ENCODE data around the gene ARL4D.

- TF ChIP-seq POLR2A (IDR thresholded peaks at IDR 0.05; ENCODE audit: low read depth, low read length), result no peak
- no peak for TF ChIP-seq CHD1 (IDR thresholded peaks at IDR 0.05; ENCODE audit: low read depth, low read length)
- TF ChIP-seq CTCF (conservative IDR thresholded peaks at IDR 0.05; ENCODE audit: low read depth, low read length), result no peak
- no peak for TF ChIP-seq FOS (IDR thresholded peaks at IDR 0.05; ENCODE audit: low read depth, low read length)
- TF ChIP-seq RFX5 (IDR thresholded peaks at IDR 0.05; ENCODE audit: low read depth, low read length), result no peak
- no peak for TF ChIP-seq RCOR1 (IDR thresholded peaks at IDR 0.05; ENCODE audit: insufficient replicate concordance, low read length)
- TF ChIP-seq ELK1 (IDR thresholded peaks at IDR 0.05; ENCODE audit: borderline replicate concordance, low read depth, low read length), result no peak
- no peak for TF ChIP-seq CEBPB (IDR thresholded peaks at IDR 0.05; ENCODE audit: low read depth, low read length)
Observed at GRCh38 chr17:43403846-43404245, 5.1 kb downstream of the ARL4D start.
